Muscle of arm (tissue), 14 donors: ENCODE measurements around the gene PCDHB7. TPM values are rescaled to one million over a fixed set of nuclear protein-coding genes. Genes with fewer than 3 reads are reported as not detected.
A peak's percentile ranks its signal among the peaks of the same experiment; 100 is the strongest.
"Not testable (repeated sequence)": the region's sequence is repeated elsewhere in the genome, so short reads cannot be mapped to it uniquely, and the experiment has no call there.

Source experiments
- DNase-seq: peaks from one replicate; pipeline ENCODE4 v3.0.0-alpha.2; 2013
- long read RNA-seq, 11 donors: transcript quantifications; one replicate each; lab custom pipeline, GENCODE V29; 2026
- polyA plus RNA-seq, 12 donors: library from polyadenylated mRNA; unstranded; fragments of 120-200 nt; gene quantifications; one replicate each; pipeline ENCODE4 v1.2.1, GENCODE V29; 2013; ENCODE audit not compliant: insufficient read length in 12 of 12

The PCDHB7 gene
- polyA plus RNA-seq, result 1 to 10 TPM in 11 of 12 donors, not detected in 1; 1.8 to 3.3 (median 2.4) TPM
- long read RNA-seq, donor 1, transcript PCDHB7-201 (1 exons, 3,765 nt), result major isoform, 7 of 7 reads
- long read RNA-seq, donor 1, partial matches to known transcripts, result 0 of 7 reads
- long read RNA-seq, donor 1, other reads (novel, unspliced or antisense), result 0 of 7 reads
- long read RNA-seq, donor 2, partial matches to known transcripts, result 0 of 2 reads
- long read RNA-seq, donor 2, other reads (novel, unspliced or antisense), result 0 of 2 reads
- long read RNA-seq, donor 3, transcript PCDHB7-201 (1 exons, 3,765 nt), result major isoform, 5 of 5 reads
- long read RNA-seq, donor 3, partial matches to known transcripts, result 0 of 5 reads
- long read RNA-seq, donor 3, other reads (novel, unspliced or antisense), result 0 of 5 reads
- long read RNA-seq, donor 4, partial matches to known transcripts, result 0 of 3 reads
- long read RNA-seq, donor 4, other reads (novel, unspliced or antisense), result 0 of 3 reads
- long read RNA-seq, donor 5, partial matches to known transcripts, result 0 of 2 reads
- long read RNA-seq, donor 5, other reads (novel, unspliced or antisense), result 0 of 2 reads
- long read RNA-seq, donor 6, partial matches to known transcripts, result 0 of 1 reads
- long read RNA-seq, donor 6, other reads (novel, unspliced or antisense), result 0 of 1 reads
- long read RNA-seq, donor 7, partial matches to known transcripts, result 0 of 1 reads
- long read RNA-seq, donor 7, other reads (novel, unspliced or antisense), result 0 of 1 reads
- long read RNA-seq, donor 8, transcript PCDHB7-201 (1 exons, 3,765 nt), result major isoform, 5 of 5 reads
- long read RNA-seq, donor 8, partial matches to known transcripts, result 0 of 5 reads
- long read RNA-seq, donor 8, other reads (novel, unspliced or antisense), result 0 of 5 reads
- long read RNA-seq, donor 9, partial matches to known transcripts, result 0 of 3 reads
- long read RNA-seq, donor 9, other reads (novel, unspliced or antisense), result 0 of 3 reads
- long read RNA-seq, donor 10, partial matches to known transcripts, result 0 of 2 reads
- long read RNA-seq, donor 10, other reads (novel, unspliced or antisense), result 0 of 2 reads
- long read RNA-seq, donor 11, partial matches to known transcripts, result 0 of 3 reads
- long read RNA-seq, donor 11, other reads (novel, unspliced or antisense), result 0 of 3 reads

- DNase-seq, result peak; percentile 18
Measured at GRCh38 chr5:141172381-141173204, at the start of gene PCDHB7. TSS of gene PCDHB7 (plus strand) at chr5:141172644. CDS start at chr5:141172836, 192 bp downstream.

GRCh38 chr5:141123396-141124135 lies 48.9 kb upstream of the PCDHB7 start:
- DNase-seq, result not testable (repeated sequence)

- no peak for DNase-seq
Measured at GRCh38 chr5:141127305-141127704, 45.1 kb upstream of the PCDHB7 start.

- peak; percentile 14 for DNase-seq
Measured at GRCh38 chr5:141135030-141135717, 37.3 kb upstream of the PCDHB7 start, which contains the start of gene PCDHB5. TSS of gene PCDHB5 (plus strand) at chr5:141135206. CDS start at chr5:141135435, 229 bp downstream.

GRCh38 chr5:141135718-141136266 lies 36.7 kb upstream of the PCDHB7 start:
- no peak for DNase-seq

- not testable (repeated sequence) for DNase-seq
Measured at GRCh38 chr5:141137346-141137745, 35.1 kb upstream of the PCDHB7 start.

GRCh38 chr5:141149812-141150211 lies 22.6 kb upstream of the PCDHB7 start, which contains the start of gene PCDHB6:
TSS of gene PCDHB6 (plus strand) at chr5:141150057. CDS start at chr5:141150258, 201 bp downstream.
- DNase-seq, result peak; percentile 0

GRCh38 chr5:141150224-141150992 lies 22.0 kb upstream of the PCDHB7 start:
- no peak for DNase-seq

GRCh38 chr5:141150993-141151325 lies 21.5 kb upstream of the PCDHB7 start:
- no peak for DNase-seq

- not testable (repeated sequence) for DNase-seq
Measured at GRCh38 chr5:141151632-141152031, 20.8 kb upstream of the PCDHB7 start.

- not testable (repeated sequence) for DNase-seq
Measured at GRCh38 chr5:141152096-141152495, 20.3 kb upstream of the PCDHB7 start.

GRCh38 chr5:141155540-141156374 lies 16.7 kb upstream of the PCDHB7 start:
- DNase-seq, result no peak

- DNase-seq, result not testable (repeated sequence)
Measured at GRCh38 chr5:141157356-141157755, 15.1 kb upstream of the PCDHB7 start.

GRCh38 chr5:141157901-141158300 lies 14.5 kb upstream of the PCDHB7 start:
- not testable (repeated sequence) for DNase-seq

- DNase-seq, result not testable (repeated sequence)
Measured at GRCh38 chr5:141174291-141175104, 2.1 kb downstream of the PCDHB7 start.

- DNase-seq, result no peak
Measured at GRCh38 chr5:141175933-141176332, 3.5 kb downstream of the PCDHB7 start.
